UCSD-AML1 (cell line): ENCODE results near the gene STPG4.

Experiments used
- DNase-seq: peaks from one replicate; lab custom pipeline; 2025; ENCODE audit not compliant: unreplicated experiment; lab: John Stamatoyannopoulos, UW

Gene STPG4

DNA sequence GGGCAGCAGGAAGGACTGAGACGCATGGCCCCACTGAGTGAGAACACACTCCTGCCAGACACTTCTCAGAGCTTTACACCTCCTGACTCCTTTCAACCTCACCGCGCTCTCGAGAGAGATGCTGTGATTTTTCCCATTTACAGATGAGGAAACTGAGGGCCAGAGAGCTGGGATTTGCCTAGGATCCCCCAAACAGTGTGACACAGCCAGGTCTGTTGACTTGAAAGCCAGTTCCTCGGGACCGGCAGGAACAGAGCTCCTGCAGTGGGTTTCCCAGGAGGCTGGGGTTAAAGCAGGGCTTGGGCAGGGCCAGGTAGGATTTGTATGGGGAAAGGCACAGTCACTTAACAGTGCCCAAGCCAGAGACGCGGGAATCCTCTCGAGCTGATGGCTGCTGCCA, 81.9 kb downstream of the STPG4 start:
- no peak for DNase-seq

DNA sequence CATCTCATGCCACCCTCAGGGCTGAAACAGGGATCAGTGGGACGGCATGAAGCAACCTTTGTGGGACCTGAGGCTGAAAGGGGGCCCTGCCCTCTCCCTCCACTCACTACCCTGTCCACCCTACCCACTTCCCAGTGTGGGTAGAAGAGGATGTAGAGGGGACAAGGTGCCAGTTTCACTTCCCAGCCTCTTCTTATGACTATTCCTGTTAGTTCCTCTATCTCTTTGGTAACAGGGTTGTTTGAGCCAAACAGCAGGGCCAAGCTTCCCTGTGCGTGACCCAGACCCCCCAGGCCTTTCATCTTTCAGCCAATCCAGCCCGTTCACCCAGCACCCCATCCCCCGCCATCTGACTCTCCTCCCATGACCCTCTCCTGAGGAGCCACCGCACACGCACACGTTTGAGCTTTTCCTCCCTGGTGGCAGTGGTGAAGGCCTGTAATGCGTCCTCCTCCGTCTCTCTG, 82.3 kb downstream of the STPG4 start:
- DNase-seq = peak; percentile 29

DNA sequence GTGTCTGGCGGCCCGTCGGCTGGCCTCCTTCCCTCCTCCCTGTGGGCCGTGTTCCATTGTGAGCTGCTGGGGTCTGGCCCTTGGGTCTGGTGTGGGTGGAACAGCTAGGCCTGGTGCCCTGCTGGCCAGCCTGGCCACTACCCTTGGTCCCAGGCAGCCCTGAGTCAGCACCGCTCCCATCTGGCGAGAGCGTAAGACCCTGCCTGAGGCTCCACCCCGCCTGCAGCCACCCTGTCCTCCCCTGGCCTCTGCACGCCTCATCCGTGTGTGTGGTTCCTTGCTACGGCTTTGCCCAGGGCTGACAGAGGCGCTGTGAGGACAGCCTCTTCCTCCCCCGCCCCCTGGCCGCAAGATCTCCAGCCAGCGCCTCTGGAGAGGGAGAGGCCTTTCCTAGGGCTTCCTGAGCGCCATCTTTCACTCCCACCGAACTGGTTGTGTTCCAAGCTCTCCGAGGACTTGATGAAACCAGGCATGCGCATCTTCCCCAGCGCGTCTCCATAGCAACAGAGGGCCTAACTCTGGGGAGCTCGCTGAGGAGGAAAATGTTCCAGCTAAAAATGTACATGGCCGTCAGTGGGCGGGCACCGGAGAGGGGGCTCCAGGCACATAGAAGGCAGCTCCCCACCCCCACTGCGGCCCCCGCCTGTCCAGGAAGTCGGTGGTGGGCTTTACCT, 83.0 kb downstream of the STPG4 start:
- no peak for DNase-seq

DNA sequence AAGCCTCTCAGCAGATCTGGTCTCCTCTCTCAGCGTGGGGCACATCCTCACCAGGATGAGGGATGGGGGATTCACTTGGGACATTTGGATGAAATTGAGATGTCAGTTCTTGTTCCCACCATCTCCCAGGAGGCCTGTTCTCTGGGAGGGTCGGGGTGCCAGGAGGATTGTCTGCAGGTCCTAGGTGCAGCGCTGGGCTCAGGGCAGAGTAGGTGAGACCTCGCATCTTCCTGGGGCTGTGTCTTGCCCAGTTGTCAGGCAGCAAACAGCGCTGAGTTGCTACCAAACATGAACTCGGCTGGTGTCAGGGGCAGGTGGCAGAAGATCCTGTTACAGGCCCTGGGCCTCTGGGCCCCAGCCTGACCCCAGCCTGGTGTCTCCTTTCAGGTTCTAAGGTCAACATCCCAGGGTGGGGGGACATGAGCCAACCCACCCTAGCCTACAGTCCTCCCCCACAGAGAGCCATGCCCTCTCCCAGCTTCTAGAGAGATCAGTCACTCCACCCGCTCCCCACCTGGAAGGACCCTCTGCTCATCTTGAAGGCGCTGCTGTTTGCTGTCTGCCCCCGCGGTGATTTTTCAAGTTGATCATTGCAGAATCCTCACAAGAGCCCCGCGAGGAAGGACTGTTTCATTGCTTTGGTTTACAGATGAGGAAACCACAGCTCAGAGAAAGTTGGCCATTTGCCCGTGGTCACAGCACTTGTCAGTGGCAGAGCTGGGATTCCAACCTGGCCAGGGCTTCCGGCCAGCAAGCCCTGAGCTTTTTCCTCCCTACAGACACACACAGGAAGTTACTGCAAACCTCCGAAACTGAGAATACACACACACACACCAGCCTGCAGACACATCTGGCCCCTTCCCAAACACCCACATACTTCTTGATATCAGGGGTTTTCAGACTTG, 83.9 kb downstream of the STPG4 start:
- peak; percentile 83 for DNase-seq

DNA sequence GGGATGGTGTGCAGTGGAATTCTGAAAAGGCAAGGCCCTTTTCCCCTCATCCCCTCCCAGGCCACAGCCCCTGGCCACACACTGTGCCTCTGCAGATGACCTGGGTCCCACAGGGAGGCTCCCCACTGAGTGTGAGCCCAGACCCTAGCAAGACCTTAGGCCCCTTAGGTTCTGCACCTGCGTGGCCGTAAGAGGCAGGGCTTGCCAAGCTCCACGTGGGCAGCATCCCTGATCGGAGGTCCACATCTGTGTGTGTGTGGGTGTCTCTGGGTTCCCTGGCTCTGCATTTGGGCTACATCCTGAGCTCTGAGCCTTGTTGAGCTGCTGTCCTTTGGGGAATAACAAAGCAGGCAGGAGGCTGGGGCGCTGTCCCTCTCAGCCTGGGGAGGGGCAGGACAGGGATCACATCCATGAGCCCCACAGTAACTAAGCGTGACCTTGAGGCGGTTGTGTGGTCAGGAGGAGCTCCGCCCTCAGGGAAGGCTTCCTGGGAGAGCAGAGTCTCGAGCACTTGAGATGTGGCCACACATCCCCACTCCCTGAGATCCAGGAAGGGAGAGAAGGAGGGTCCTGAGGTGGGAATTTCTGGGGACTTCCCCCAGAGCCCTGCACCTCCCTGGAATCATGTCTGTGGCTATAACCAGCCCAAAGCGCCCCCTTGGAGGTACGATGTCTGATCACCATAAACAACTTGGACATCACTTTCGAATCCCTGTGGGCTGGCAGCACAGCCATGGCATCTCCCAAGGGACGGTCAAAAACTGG, 84.8 kb downstream of the STPG4 start:
- no peak for DNase-seq

DNA sequence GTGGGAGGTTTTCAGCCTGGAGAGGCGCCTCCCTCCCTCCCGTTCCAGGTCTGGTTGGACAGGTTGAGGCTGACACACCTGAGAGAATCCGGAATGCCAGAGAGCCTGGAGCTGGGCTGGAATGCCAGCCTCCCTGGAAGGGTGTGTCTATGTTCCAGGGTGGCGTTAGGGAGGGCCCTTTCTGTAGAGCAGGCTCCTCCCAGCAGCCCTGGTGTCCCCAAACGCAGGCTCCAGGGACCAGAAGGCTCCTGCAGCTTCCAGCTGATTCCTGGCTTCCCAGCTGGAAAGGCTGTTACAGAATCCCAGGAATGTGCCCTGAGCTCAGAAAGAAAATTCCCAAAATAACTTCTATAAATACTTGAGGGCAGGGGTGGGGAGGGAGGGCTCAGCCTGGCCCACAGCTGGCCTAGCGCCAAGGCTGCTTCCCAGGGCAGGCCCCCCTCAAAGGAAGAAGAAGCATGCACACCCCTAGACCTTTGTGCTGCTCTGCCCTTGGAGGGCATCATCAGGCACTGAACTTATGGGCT, 85.4 kb downstream of the STPG4 start:
- no peak for DNase-seq

DNA sequence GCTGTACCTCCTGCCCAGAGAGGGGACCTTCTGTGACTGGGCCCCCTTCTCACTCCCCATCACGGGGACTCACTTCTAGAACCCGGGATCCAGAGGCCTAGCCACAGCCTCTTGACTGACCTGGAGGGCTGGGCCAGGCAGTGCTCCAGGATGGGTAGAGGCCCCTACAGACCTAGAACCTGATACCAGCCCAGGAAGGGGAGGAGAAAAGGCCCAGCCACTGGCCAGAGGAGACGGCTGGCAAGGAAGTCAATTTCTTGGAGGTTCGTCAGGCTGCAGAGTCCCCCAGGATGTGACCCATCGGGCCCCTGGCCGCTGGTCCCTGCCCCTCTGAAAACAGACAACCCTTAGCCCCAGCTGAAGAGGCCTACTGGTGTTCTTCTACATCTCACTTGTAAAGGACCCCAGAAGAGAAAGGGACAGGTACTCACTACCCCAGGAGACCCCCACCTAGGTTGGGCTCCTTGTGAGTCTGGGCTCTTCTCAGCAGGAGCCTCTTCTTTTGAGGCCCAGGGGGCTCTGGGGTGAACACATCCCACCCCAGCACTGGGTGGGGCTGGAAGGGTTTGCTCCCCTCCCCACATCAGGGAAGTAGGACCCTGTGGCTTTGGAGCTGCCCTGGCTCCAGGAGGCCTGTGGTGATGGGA, 86.0 kb downstream of the STPG4 start:
- no peak for DNase-seq

DNA sequence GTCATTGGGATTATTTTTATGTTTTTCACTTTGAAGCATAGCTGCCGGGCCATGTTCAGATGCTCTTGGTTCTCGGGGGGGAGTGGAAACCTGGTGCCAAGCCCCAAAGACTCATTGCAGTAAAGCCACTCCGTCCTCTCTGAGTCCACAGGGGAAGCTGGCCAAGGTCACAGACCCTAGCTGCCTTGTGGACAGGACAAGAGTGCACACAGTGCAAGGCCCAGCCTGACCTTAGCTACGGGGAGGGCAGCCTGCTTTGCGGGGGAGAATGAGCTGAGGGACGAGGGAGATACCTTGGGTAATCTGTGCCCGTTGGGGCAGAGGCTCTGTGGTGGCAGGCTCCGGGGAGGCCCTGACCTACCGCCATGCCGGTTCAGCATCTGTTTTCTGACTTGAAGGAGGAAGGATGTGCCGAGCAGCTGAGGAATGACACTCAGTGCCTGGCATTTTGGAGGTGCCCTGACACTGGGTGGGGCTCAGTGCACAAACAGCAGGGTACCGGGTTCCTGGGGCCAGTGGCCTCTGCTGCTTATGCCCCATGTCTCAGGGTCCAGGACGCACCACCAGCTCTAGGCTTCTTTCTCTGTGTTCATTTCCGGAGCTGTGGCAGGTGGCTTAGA, 87.2 kb downstream of the STPG4 start:
- no peak for DNase-seq

DNA sequence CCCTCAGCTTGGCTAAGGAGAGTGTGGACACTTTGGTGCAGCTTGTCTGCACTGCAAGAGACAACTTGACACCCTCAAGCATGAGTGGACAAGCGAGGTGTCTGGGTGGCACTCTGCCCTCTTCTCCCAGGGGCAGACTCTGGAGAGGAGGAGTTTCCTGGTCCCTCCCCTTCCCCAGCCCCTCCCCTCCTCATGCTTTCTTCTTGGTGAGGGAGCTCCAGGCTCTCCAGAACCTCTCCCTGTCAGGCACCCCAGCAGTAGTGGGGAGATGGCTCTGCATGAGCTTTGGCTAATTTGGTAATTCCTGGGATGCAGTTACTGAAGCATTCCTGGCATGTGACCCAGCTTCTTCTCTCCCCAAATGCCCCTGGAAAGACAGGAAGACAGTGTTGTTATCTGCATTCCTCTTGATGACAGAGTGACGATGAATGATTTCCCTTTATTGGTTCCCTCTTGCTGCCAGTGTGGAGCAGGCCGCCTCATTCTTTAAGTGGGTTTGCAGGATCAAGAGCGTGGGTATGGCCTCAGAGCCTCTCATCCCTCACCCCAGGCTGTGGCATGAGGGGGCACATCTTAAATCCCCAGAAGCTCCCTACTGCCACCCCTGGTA, 89.2 kb downstream of the STPG4 start:
- peak; percentile 51 for DNase-seq

DNA sequence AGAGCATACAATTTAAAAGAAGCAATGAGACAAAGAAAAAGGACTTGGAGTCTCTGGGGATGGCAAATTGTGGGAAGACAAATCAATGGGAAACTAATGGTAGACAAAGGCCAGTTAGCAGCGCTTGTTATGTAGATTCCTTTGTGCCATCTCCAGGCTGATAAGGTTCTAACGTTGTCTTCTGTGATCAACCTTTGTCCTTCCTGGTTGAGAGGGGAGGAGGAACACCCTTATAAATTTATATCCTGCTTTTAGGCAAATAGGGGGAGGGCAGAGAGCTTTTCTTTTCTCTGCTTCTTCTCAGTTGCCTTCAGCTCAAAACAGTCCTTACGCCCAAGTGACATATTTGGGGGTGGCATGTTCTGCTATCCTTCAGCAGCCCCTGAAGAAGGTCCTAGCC, 89.8 kb downstream of the STPG4 start:
- DNase-seq = no peak

DNA sequence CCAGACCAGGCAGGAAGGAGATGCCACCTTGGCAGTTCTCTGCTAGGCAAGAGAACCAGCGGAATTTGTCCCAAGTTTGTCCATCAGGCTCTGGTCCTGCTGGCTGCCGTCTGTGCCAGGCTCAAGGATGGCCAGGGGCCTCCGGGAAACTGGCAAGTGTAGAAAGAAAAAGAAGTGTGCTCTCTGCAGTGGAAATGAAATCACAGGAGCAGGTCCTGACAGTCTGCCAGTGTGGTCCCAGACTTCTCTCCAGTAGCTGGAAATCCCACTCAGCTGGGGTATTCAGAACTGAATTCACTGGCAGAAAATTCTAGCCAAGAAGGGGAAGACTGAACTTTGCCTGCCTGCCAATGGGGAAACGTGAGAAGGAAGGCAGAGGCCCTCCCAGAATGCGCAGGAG, 91.0 kb downstream of the STPG4 start:
- DNase-seq = no peak

DNA sequence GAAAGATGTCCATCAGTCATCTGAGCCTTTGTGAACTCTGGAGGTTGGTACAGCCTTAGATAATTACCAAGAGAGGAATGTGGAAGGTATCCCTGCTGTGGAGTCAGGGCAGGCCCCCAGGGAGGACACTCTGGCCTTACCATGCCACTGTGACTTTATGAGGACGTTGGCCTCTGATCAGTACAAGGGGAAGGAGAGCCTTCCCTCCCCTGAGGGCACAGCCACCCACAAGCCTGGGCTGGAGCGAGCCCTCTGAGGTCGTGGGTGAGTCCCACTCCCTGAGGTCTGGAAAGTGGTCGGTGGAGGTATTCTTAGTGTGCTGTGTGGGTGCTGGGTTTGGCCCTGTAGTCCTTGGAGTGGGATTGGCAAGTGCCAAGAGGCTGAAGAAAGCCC, 91.6 kb downstream of the STPG4 start:
- no peak for DNase-seq

DNA sequence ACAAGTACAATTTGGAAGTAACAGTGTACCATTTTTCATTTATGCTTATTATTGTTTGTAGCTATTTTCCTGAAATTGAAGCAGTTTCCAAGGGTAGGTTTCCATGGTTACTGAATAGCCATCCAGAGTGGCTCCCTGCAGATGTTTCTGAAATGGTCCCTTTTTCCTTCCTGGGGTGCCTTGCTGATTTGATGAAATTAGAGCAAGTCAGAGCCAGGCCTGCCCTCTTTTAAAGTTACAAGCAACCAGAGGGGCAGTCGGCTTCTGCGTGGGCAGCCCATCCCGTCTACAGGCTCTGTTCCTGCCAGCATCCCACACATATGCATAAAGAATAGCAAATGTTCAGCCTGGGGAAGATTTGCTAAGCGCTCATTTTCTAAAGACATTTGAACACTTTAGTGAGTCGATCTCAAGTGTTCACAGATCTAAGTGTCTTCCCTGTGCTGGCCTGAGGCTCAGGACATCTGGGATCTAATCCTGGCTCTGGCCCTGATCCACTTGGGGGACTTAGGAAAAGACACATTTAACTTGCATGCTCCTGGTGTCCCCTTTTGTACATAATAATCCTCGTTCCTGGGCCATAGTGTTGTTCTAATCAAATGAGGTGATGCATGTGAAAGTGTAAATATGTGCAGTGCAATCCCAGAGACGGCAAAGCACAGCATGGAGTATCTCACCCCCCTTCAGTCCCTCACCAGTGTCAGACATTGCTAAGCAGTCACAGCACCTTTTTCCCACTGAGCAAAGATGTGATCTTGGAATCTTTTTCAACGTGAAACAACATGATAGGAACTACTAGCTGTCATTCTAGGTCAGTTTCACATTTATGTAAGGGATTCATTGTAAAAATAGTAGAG, 92.2 kb downstream of the STPG4 start:
- DNase-seq = no peak

DNA sequence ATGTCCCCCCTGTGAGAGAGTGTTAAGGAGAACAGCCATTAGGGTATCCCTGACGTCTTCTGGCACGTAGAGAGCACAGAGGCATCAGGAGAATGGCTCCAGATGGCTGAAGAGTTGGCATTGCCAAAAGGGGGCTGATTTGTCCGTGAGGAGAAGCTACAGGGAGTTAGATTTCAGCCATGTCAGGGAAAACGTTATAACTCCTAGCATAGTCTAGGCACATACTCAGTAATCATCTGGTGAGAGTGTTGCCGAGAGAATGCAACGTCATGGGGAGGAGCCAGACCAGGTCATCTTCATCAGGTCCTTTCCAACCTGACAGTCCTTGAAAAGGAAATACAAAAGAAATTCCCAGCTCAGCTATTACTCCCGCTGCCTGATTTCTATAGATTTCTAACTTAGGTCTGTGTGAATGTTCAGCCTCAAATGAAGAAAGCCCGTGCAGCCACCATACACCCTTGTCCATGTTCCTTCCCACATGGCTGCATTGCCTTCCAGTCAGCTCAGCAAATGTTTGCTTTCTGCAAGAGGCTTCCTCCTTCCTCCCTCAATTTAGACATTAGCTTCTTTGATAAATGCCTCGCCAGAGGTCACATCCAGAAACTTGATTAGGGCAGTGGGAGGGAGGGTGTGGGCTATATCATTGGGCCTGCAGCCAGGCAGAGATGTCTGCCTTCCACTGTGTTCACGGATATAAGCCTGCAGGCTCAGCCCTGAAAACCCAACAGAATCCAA, 93.0 kb downstream of the STPG4 start:
- DNase-seq = no peak

DNA sequence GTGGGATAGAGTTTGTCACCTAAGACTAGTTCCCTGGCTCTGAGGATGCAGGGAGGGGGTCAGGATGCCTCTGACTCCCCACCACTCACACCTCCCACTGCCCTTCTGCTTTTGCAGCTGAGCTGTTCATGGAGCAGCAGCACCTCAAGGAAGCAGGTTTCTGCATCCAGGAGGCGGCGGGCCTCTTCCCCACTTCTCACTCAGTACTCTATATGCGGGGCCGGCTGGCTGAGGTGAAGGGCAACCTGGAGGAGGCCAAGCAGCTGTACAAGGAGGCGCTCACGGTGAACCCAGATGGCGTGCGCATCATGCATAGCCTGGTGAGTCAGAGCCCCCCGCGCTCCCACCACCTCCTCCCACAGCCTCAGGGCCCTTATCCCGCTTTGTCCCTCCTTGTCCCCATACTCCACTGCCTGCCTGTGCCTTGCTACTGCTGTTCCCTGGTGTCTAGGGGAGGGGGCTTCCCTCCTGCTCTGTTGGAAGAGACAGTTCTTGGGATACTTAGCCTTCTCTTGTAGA, 94.4 kb downstream of the STPG4 start:
- DNase-seq = no peak

DNA sequence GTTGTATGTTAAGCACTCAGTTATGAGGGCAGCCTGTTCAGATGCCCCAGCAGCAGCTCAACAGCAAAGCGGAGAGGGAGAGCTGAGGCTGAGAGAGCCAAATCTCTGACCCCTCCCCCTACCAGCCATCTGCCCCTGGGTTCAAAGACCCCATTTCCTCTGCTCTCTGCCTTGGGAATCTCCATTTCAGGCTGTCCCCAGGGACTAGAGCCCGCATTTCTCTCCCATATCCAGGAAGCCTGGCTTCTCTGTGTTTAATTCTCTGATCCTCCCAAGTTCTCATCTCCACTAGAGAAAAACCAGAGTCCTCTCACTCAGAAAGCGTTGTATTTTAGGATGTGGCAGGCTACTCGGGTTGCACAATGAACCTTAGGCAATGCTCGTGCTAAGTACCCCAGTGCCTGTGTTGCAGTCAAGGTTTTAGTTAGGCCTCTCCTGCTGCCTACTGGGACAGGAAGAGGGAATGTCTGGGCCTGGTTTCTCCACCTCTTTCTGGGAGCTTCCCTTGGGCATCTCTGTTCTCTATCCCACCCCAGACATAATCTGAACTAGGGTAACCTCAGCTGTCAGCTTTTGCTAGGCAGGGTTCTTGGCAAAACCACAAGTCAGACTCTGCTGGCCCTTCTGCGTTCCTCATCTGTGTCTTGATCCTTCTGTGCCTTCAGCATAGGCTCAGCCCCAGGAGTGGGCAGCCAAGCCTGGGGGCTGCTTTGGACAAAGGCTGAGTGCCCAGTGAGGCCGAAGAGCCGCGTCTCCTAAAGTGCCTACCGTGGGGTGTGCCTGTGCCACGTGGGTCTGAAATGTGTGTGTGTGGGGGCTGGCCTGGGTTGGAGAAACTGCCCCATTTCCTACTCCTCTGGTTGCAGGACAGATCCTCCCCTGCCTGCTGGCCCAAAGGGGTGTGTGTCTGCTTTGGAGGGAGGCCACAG, 96.8 kb downstream of the STPG4 start:
- DNase-seq = peak; percentile 33

DNA sequence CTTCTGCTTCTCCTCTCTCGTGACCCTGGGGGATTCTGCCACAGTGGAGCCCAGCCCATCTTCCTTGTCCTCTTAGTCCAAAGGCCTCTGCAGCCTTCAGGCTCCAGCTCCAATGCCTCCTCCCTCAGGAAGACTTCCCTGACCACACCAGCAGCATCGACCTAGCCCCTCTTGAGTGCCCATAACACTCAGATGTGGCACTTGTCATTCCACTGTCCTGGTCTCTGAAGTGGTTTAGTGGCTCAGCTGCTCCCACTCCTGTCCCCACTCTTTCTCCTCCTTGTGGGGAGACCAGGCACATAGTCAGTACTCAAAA, 97.5 kb downstream of the STPG4 start:
- DNase-seq = no peak
